Activated CD4-positive, alpha-beta T cell treated with anti-CD3 and anti-CD28 coated beads, Interleukin-2, amount 10 ng/mL, durations not matched to agents 24 days and 14 days (primary cell): ENCODE results near the gene IL16. TPM values are rescaled to one million over a fixed set of nuclear protein-coding genes. Genes with fewer than 3 reads are reported as not detected.

Experiments used
- DNase-seq: peaks from one replicate; pipeline ENCODE4 v3.0.0; 2022
- H3K27ac Mint-ChIP-seq: one replicate; pipeline ENCODE4 v1.8.0; 2022; ENCODE audit warnings: mild to moderate bottlenecking, mixed read lengths
- H3K27me3 Mint-ChIP-seq: one replicate; pipeline ENCODE4 v1.8.0; 2022; ENCODE audit warnings: mixed read lengths
- H3K36me3 Mint-ChIP-seq: one replicate; pipeline ENCODE4 v1.8.0; 2022; ENCODE audit warnings: low read depth, mild to moderate bottlenecking, mixed read lengths
- H3K4me1 Mint-ChIP-seq: one replicate; pipeline ENCODE4 v1.8.0; 2021; ENCODE audit warnings: mixed read lengths
- H3K4me3 Mint-ChIP-seq: one replicate; pipeline ENCODE4 v1.8.0; 2022; ENCODE audit warnings: mild to moderate bottlenecking, moderate library complexity, mixed read lengths
- H3K9me3 Mint-ChIP-seq: one replicate; pipeline ENCODE4 v1.8.0; 2021; ENCODE audit warnings: mixed read lengths
- intact Hi-C: fragments of 100-400 bp; cut with micrococcal nuclease; formaldehyde crosslinking; loops from one replicate; pipeline ENCODE4 v1.15.1; 2023
- total RNA-seq: library from RNA; stranded (reverse); gene quantifications from 2 replicates; pipeline ENCODE4 v1.2.3, GENCODE V29; 2022

Gene IL16
- total RNA-seq, 1 donor from 2014 or later, result 93.2 TPM

DNA sequence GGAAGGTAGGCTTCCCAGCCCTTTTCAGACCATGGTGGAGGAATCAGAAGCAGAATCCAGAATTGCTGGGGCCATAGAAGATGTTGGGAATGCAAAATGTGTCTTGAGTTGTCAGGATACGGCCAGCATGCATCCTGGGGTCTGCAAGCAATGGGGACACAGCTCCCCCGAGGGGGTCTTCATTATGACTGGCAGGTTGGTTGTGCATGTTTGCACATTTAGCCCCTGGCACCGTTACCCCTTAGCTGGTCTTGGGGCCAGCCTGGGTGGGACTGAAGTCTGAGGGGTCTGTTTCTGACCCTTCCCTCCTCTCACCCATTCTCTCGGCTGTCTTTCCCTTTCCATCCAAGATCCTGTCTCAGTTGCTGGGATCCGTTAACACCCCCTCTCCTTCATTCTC, 76.5 kb downstream of the IL16 start:
- H3K4me1 Mint-ChIP-seq, result peaks cover 32% of the 10 kb centered on the region
- H3K36me3 Mint-ChIP-seq, result peaks cover 10% of the 10 kb centered on the region
- peaks cover 2% of the 10 kb centered on the region for H3K9me3 Mint-ChIP-seq
- DNase-seq, result peak; percentile 43
- no peaks in the 10 kb centered on the region for H3K27me3 Mint-ChIP-seq
- H3K27ac Mint-ChIP-seq, result no peak overlapping the region
- no peak overlapping the region for H3K4me3 Mint-ChIP-seq
- intact Hi-C loops, result loop anchor here (10.0 kb wide), 1 partner anchor 212 kb away; no protein-coding TSS in a partner anchor

DNA sequence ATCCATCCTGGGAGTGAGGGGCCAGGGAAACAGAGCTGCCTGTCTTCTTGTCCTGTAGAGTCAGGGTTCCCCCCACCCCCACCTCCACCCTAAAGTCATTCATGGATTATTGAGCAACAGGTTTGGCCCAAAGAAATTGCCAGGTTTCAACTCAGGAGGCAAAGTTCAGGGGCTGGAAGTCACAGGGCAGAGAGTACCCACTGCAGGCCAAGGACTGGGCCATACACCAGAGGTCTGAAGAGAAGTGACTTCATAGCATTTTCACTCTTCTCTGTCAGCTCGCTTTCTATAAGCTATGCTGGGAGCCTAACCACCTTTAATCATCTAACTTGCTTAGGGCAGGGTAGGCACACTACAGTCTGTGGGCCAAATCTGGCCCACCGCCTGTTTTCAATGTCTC, 77.2 kb downstream of the IL16 start:
- Mint-ChIP-seq H3K36me3 (peaks cover 12% of the 10 kb centered on the region), H3K27ac (no peak overlapping the region), H3K4me3 (no peak overlapping the region), H3K27me3 (no peaks in the 10 kb centered on the region), H3K4me1 (peaks cover 32% of the 10 kb centered on the region), H3K9me3 (peaks cover 6% of the 10 kb centered on the region)
- intact Hi-C loops, result loop anchor here (2.0 to 10.0 kb wide), 2 partner anchors 21 to 211 kb away; no protein-coding TSS in a partner anchor
- peak; percentile 51 for DNase-seq

DNA sequence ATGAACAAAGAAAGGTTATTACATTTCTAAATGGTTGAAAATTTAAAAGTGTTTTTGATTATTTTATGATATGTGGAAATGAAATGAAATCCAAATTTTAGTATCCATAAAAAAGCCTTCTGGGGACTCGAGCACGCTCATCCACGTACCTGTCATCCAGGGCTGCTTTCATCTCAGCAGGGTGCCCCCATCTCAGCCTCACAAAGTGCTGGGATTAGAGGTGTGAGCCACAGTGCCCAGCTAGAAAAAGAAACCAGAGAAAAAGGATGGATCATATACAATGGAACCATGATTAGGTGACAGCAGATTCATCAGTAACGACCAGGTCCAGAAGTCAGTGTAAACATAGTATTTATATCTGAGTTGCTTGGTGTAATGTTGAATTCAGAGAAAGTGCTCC, 77.6 kb downstream of the IL16 start:
- H3K27ac Mint-ChIP-seq, result no peak overlapping the region

DNA sequence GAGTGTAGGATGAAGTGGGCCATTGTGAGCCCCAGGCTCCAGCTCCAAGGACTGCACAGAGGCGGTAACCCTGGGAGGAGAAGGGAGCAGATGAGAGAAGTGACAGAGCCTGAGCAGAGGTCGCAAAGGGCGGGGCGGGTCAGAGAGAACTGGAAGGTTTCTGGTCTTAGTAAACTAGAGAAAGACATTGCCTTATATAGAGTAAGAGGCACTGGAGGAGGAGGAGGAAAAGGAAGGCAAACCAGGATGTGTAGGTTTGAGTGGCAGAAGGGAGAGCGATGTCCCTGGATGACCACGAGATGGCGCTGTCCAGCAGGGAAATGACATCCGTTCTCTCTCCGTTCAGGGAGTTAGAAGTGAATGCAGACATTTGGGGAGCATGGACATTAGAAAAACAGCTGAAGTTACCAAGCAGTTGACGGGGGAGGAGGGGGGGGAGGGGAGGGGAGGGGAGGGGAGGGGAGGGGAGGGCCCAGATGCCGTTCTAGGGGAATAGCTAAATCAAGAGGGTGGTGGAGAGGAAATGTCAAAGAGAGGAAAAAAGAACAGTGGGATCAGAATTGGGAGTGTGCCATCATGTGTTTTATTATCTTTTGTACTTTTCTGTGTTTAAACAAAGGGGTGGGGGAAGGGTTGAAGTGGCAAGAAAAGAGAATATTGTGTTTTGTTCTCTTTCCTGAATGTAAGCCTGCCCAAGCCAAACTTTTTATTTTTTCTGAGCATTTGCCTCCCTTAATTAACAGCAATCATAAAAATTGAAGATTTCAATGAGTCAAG, 78.4 kb downstream of the IL16 start:
- DNase-seq, result peak; percentile 94
- peak overlapping the region; percentile 48 for H3K27ac Mint-ChIP-seq
- intact Hi-C loops, result loop anchor here (1.0 to 10.0 kb wide), 6 partner anchors 20 to 210 kb away; partner anchors contain the start of gene STARD5
- peaks cover 29% of the 10 kb centered on the region for H3K4me1 Mint-ChIP-seq
- peak overlapping the region; percentile 15 for H3K4me3 Mint-ChIP-seq
- H3K9me3 Mint-ChIP-seq, result peaks cover 6% of the 10 kb centered on the region
- no peaks in the 10 kb centered on the region for H3K27me3 Mint-ChIP-seq
- peaks cover 12% of the 10 kb centered on the region for H3K36me3 Mint-ChIP-seq

More for the DNA sequence above, 77.6 kb downstream of the IL16 start:
- Mint-ChIP-seq H3K9me3 (peaks cover 6% of the 10 kb centered on the region), H3K4me1 (peaks cover 29% of the 10 kb centered on the region), H3K27me3 (no peaks in the 10 kb centered on the region), H3K4me3 (no peak overlapping the region), H3K36me3 (peaks cover 12% of the 10 kb centered on the region)
- DNase-seq, result no peak
- intact Hi-C loops, result loop anchor here (2.0 to 10.0 kb wide), 2 partner anchors 21 to 211 kb away; no protein-coding TSS in a partner anchor

DNA sequence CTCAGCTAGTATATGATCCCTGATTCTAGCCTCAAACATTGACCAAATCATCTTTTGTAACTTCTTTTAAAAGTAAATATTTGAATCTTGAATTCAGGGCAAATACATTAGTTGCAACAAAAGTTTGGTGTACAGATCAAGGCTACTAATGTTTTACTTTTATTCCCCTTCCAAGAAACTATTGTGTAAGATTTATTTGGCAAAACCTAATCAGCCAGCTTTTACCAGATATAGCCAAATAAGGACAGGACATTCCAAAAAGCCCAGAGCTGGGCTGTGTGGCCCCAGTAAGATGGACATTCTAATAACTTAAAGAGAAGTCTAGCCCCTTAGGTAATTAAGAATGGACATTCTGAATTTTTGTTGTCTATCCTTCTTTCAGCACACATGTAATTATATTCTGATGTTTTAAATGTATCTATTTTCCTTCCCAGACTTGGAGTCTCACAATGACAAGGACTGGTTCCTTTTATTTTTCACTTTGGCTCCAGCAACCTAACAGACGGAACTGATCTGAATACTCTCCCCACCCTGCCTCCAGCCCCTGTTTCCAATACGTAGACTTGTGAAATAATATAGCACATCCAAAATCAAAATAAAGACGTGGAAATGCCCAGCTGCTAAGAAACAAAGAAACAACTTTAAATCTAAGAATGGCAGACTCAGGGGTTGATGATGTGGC, 79.2 kb downstream of the IL16 start:
- Mint-ChIP-seq H3K27me3 (no peaks in the 10 kb centered on the region), H3K27ac (no peak overlapping the region), H3K9me3 (peaks cover 6% of the 10 kb centered on the region), H3K4me1 (peaks cover 31% of the 10 kb centered on the region), H3K36me3 (peaks cover 12% of the 10 kb centered on the region), H3K4me3 (no peak overlapping the region)
- no peak for DNase-seq
- intact Hi-C loops, result loop anchor here (1.0 to 10.0 kb wide), 6 partner anchors 19 to 209 kb away; partner anchors contain the start of gene STARD5

DNA sequence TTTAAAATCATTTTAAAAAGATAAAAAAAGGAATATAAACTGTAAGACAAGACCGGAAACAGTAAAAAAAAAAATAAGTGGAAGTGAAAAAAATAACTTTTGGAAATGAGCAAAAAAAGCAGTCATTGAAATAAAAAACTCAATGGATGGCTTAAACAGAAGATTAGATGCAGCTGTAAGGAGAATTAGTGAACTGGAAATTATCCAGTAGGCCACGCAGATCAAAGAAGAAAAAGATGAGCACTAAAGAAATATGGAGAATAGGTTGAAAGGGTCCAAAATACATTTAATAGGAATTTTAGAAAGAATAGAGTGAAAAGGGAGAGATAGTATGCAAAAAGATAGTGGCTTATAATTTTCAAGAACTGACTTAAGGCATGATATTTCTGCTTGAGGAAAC, 80.3 kb downstream of the IL16 start:
- H3K9me3 Mint-ChIP-seq, result peaks cover 6% of the 10 kb centered on the region
- peaks cover 34% of the 10 kb centered on the region for H3K4me1 Mint-ChIP-seq
- no peaks in the 10 kb centered on the region for H3K27me3 Mint-ChIP-seq
- intact Hi-C loops, result loop anchor here (10.0 kb wide), 1 partner anchor 208 kb away; no protein-coding TSS in a partner anchor
- H3K36me3 Mint-ChIP-seq, result peaks cover 12% of the 10 kb centered on the region
- DNase-seq, result no peak
- H3K27ac Mint-ChIP-seq, result no peak overlapping the region
- H3K4me3 Mint-ChIP-seq, result no peak overlapping the region

DNA sequence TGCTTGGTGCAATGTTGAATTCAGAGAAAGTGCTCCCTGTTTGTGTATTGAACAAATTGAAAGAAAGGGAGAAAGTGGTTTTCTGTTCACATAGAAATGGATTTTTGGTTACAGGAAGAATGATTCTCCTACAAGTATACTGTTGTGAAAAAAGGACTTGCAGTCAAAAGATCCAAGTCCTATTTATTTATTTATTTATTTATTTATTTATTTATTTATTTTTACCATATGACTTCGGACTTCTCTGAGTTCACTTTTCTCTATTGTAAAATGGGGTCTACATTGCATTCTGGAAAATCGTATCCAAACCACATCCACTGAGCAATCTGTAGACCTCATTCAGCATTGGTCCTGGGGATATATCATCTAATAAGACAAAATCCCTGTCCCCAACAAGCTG, 81.2 kb downstream of the IL16 start:
- Mint-ChIP-seq H3K4me3 (no peak overlapping the region), H3K27ac (no peak overlapping the region)
- intact Hi-C loops, result loop anchor here (10.0 kb wide), 1 partner anchor 207 kb away; no protein-coding TSS in a partner anchor

DNA sequence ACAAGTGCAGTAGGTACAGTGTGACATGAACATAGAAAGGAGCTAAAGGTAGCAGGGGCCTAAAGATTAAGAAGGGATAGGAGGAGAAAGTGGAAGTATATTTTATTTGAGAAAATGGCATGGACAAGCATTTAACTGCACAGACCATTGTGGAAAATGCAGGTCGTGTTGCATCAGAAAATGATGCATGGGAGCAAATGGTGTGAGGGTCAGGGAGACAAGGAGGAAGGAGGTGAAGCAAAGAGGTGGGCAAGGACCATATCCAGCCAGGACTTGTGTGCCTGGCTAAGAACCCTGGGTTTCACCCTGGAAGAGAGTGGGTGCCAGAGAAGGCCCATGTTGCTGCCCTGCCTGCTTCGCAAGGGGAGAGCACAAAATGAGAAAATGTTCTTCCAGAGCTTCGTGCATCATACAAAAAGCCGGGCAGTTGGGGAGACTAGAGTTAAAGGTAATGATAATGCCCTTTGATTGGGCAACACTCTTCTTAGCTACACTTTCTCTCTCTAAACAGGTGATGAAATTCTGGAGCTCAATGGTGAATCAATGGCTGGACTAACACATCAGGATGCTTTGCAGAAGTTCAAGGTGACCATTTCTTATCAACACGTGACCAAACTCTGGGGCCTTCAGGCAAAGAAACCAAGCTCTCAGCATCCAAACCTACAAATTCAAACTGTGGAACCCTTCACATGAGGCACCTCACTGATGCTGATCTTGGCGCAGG, 81.8 kb downstream of the IL16 start:
- no peak for DNase-seq
- H3K27me3 Mint-ChIP-seq, result no peaks in the 10 kb centered on the region
- no peak overlapping the region for H3K4me3 Mint-ChIP-seq
- H3K36me3 Mint-ChIP-seq, result peaks cover 12% of the 10 kb centered on the region
- H3K4me1 Mint-ChIP-seq, result peaks cover 38% of the 10 kb centered on the region
- intact Hi-C loops, result loop anchor here (10.0 kb wide), 1 partner anchor 206 kb away; no protein-coding TSS in a partner anchor
- no peak overlapping the region for H3K27ac Mint-ChIP-seq
- H3K9me3 Mint-ChIP-seq, result peaks cover 6% of the 10 kb centered on the region

More for the DNA sequence above, 81.2 kb downstream of the IL16 start:
- H3K36me3 Mint-ChIP-seq, result peaks cover 12% of the 10 kb centered on the region
- H3K27me3 Mint-ChIP-seq, result no peaks in the 10 kb centered on the region
- peaks cover 6% of the 10 kb centered on the region for H3K9me3 Mint-ChIP-seq
- no peak for DNase-seq
- H3K4me1 Mint-ChIP-seq, result peaks cover 38% of the 10 kb centered on the region

DNA sequence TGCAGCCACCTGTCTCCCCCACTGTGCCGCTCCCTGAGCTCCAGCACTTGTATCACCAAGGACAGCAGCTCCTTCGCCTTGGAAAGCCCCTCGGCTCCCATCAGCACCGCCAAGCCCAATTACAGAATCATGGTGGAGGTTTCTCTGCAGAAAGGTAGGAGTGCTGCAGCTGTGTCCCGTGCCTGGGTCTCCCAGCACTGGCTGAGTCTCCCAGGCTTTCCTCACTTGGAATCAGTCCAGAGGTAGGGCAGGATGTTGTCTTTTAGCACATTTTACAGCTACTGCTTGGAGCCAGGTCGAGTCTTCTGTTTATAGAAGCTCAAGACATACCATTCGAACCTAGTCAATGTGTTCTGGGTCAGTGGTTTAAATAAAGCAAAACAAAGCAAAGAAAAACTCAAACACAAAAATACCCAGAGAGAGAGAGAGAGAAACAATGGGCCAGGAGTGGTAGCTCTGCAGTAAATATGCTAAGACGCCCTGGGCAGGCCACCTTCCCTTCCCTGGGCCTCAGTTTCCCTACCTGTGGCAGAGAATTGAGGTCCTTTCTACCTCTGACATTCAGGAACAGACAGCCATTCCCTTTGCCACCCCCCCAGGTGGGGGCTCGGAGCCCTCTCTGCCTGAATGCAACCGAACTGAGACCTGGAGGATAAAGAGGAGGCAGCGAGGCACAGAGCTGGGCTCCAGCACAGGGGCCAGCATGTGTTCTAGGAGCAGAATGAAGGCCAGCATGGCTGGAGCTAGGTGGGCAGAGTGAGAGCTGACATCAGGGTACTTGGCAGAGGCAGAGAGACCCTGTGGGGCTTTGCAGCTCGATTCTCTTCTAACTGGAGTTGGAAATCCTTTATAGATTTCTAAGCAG, 83.2 kb downstream of the IL16 start:
- Mint-ChIP-seq H3K27me3 (no peaks in the 10 kb centered on the region), H3K4me1 (peaks cover 36% of the 10 kb centered on the region), H3K36me3 (peaks cover 12% of the 10 kb centered on the region), H3K27ac (no peak overlapping the region), H3K9me3 (peaks cover 6% of the 10 kb centered on the region), H3K4me3 (no peak overlapping the region)
- DNase-seq, result no peak
- intact Hi-C loops, result loop anchor here (10.0 kb wide), 1 partner anchor 205 kb away; no protein-coding TSS in a partner anchor

DNA sequence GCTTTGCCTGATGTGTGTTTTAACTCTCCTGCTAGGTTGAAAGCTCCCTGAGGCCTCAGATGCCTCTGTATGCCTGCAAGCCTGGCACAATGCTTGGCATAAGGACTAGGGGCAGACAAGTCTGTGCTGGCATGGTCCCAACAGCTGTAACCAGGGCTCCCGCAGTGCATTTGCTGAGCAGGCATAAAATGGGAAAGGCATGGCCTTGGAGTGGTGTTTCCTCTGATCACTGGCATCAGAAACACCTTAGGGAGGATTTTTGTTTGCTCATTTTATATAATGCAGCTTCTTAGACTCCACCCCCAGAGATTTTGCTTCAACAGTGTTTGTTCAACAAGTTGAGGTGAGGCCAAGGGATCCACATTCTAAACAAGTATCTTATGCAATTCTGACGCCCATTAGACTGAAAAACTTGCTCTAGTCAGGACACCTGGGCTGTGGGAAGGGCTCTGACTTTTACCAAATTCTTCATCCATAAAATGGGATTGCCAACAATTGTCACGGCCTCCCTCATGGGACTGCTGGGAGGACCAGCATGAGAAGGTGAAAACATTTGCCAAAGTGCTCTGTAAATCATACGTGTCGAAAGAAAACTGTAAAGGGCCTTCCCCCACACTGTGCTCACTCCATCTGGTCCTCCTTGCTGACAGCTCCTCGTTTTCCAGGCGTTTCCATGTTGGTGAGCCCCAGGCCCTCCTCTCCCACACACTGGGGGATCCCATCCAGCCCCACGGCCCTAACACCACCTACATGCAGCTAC, 84.2 kb downstream of the IL16 start:
- Mint-ChIP-seq H3K9me3 (peaks cover 13% of the 10 kb centered on the region), H3K27me3 (no peaks in the 10 kb centered on the region), H3K36me3 (peaks cover 12% of the 10 kb centered on the region), H3K4me1 (peaks cover 36% of the 10 kb centered on the region), H3K27ac (no peak overlapping the region), H3K4me3 (no peak overlapping the region)
- intact Hi-C loops, result no loop called here
- no peak for DNase-seq

DNA sequence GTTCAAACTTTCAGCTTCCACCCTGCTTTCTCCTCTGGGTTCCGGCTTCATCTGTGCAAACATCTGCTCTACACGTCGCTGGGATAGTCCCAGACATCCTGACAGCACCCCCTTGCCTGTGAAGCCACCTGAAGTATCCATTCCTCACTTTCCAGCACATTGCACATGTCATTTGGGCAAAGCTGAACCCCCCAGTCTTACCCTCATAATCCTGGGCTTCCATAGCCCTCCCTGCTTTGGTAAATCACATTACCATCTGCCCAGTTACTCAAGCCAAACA, 84.7 kb downstream of the IL16 start:
- H3K27me3 Mint-ChIP-seq, result no peaks in the 10 kb centered on the region
- H3K4me3 Mint-ChIP-seq, result no peak overlapping the region
- intact Hi-C loops, result no loop called here
- H3K36me3 Mint-ChIP-seq, result peaks cover 12% of the 10 kb centered on the region
- H3K9me3 Mint-ChIP-seq, result peaks cover 13% of the 10 kb centered on the region
- peaks cover 36% of the 10 kb centered on the region for H3K4me1 Mint-ChIP-seq
- H3K27ac Mint-ChIP-seq, result no peak overlapping the region
- no peak for DNase-seq

DNA sequence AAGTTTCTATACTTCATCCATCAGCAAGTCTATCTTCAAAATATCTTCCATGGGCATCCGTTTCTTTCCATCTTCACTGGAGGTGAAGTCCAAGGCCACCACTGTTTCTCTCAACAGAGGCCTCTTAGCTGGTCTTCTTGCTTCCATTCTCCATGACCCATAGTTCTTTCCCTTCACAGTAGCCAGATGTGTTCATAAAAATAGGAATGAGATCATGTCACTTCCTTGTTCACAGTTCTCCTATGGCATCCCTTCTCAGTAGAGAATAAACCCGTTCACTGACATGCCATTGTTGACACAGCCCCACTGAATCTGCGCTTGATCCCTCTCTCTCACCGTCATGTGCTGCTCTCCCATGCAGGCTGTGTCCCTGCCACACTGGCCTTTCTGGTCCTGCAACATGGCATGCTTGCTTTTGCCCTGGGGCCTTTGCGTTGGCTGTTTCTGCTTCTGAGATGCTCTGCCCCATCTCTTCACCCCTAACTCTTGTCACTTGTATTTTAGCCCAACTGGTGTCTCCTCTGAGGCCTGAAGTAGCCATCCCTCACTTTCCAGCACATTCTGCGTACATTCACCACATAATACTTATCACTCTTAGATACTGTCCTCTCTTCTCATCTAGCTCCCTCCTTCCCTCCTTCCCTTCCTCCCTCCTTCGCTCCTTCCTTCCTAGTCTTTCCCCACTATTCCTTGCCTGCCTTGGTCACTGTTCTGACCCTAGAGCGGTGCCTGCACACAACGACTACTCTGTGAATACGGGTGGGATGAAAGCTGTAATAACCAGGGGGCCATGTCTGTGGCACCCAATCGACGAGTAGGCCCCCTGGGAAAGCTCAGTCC, 85.3 kb downstream of the IL16 start:
- Mint-ChIP-seq H3K4me1 (peaks cover 41% of the 10 kb centered on the region), H3K27me3 (no peaks in the 10 kb centered on the region), H3K27ac (no peak overlapping the region), H3K9me3 (peaks cover 16% of the 10 kb centered on the region), H3K4me3 (no peak overlapping the region), H3K36me3 (peaks cover 13% of the 10 kb centered on the region)
- DNase-seq, result no peak
- intact Hi-C loops, result no loop called here
